Measurements from ENCODE around the gene SYT2.

The SYT2 gene

GRCh38 chr1:202713110-202713509 lies 2.9 kb upstream of the SYT2 start:
- DNase-seq, result no peak
- no peak for TF ChIP-seq GATA1 (IDR thresholded peaks at IDR 0.05; ENCODE audit: low read depth, low read length)
- TF ChIP-seq POLR2A (IDR thresholded peaks at IDR 0.05; ENCODE audit: low read length), result no peak

GRCh38 chr1:202711949-202712635 lies 1.8 kb upstream of the SYT2 start:
- TF ChIP-seq POLR2A (IDR thresholded peaks at IDR 0.05; ENCODE audit: low read length) (no peak), GATA1 (IDR thresholded peaks at IDR 0.05; ENCODE audit: low read depth, low read length) (no peak)
- DNase-seq, result no peak

GRCh38 chr1:202709276-202710041 lies 795 bp downstream of the SYT2 start:
- no peak for TF ChIP-seq GATA1 (IDR thresholded peaks at IDR 0.05; ENCODE audit: low read depth, low read length)
- TF ChIP-seq POLR2A (IDR thresholded peaks at IDR 0.05; ENCODE audit: low read length), result no peak
- no peak for DNase-seq

GRCh38 chr1:202708456-202709275 lies 1.6 kb downstream of the SYT2 start:
- DNase-seq, result no peak
- TF ChIP-seq POLR2A (IDR thresholded peaks at IDR 0.05; ENCODE audit: low read length) (no peak), GATA1 (IDR thresholded peaks at IDR 0.05; ENCODE audit: low read depth, low read length) (no peak)

GRCh38 chr1:202706851-202707250 lies 3.4 kb downstream of the SYT2 start:
- no peak for DNase-seq
- TF ChIP-seq GATA1 (IDR thresholded peaks at IDR 0.05; ENCODE audit: low read depth, low read length) (no peak), POLR2A (IDR thresholded peaks at IDR 0.05; ENCODE audit: low read length) (no peak)

- TF ChIP-seq GATA1 (IDR thresholded peaks at IDR 0.05; ENCODE audit: low read depth, low read length) (no peak), POLR2A (IDR thresholded peaks at IDR 0.05; ENCODE audit: low read length) (no peak)
These were observed 5.7 kb downstream of the SYT2 start for GRCh38 chr1:202704601-202705000.

GRCh38 chr1:202703191-202703590 lies 7.1 kb downstream of the SYT2 start:
- TF ChIP-seq GATA1 (IDR thresholded peaks at IDR 0.05; ENCODE audit: low read depth, low read length) (no peak), POLR2A (IDR thresholded peaks at IDR 0.05; ENCODE audit: low read length) (no peak)
- DNase-seq, result no peak

More at GRCh38 chr1:202704601-202705000, 5.7 kb downstream of the SYT2 start:
- DNase-seq, result no peak

GRCh38 chr1:202702088-202702487 lies 8.2 kb downstream of the SYT2 start:
- no peak for DNase-seq
- TF ChIP-seq GATA1 (IDR thresholded peaks at IDR 0.05; ENCODE audit: low read depth, low read length) (no peak), POLR2A (IDR thresholded peaks at IDR 0.05; ENCODE audit: low read length) (no peak)

- no peak for DNase-seq
- no peak for TF ChIP-seq GATA1 (IDR thresholded peaks at IDR 0.05; ENCODE audit: low read depth, low read length)
- no peak for TF ChIP-seq POLR2A (IDR thresholded peaks at IDR 0.05; ENCODE audit: low read length)
These were observed 9.1 kb downstream of the SYT2 start for GRCh38 chr1:202701200-202701599.

GRCh38 chr1:202700061-202700460 lies 10.2 kb downstream of the SYT2 start:
- no peak for DNase-seq
- no peak for TF ChIP-seq GATA1 (IDR thresholded peaks at IDR 0.05; ENCODE audit: low read depth, low read length)
- TF ChIP-seq POLR2A (IDR thresholded peaks at IDR 0.05; ENCODE audit: low read length), result no peak

- no peak for TF ChIP-seq GATA1 (IDR thresholded peaks at IDR 0.05; ENCODE audit: low read depth, low read length)
- TF ChIP-seq POLR2A (IDR thresholded peaks at IDR 0.05; ENCODE audit: low read length), result no peak
- DNase-seq, result no peak
These were observed 12.0 kb downstream of the SYT2 start for GRCh38 chr1:202698276-202698675.

- no peak for DNase-seq
- TF ChIP-seq GATA1 (IDR thresholded peaks at IDR 0.05; ENCODE audit: low read depth, low read length) (no peak), POLR2A (IDR thresholded peaks at IDR 0.05; ENCODE audit: low read length) (no peak)
These were observed 13.2 kb downstream of the SYT2 start for GRCh38 chr1:202697038-202697437.

GRCh38 chr1:202694314-202694713 lies 15.9 kb downstream of the SYT2 start:
- TF ChIP-seq GATA1 (IDR thresholded peaks at IDR 0.05; ENCODE audit: low read depth, low read length), result no peak
- no peak for TF ChIP-seq POLR2A (IDR thresholded peaks at IDR 0.05; ENCODE audit: low read length)

GRCh38 chr1:202692959-202693555 lies 17.2 kb downstream of the SYT2 start:
- DNase-seq, result peak; percentile 71 to 81
- TF ChIP-seq GATA1 (IDR thresholded peaks at IDR 0.05; ENCODE audit: low read depth, low read length) (no peak), POLR2A (IDR thresholded peaks at IDR 0.05; ENCODE audit: low read length) (no peak)

More at GRCh38 chr1:202694314-202694713, 15.9 kb downstream of the SYT2 start:
- no peak for DNase-seq

Data from erythroblast (primary cell).